HG03025 (cell line): Measurements from ENCODE around the gene NIN.
"Not testable (repeated sequence)": the region's sequence is repeated elsewhere in the genome, so short reads cannot be mapped to it uniquely, and the experiment has no call there.

Experiments
- ATAC-seq: cut with Tn5 transposase; IDR thresholded peaks from one replicate; pipeline ENCODE4 v1.9.1; 2021; ENCODE audit warnings: mild to moderate bottlenecking, moderate library complexity; ENCODE audit not compliant: unreplicated experiment, low FRiP score

NIN gene

DNA sequence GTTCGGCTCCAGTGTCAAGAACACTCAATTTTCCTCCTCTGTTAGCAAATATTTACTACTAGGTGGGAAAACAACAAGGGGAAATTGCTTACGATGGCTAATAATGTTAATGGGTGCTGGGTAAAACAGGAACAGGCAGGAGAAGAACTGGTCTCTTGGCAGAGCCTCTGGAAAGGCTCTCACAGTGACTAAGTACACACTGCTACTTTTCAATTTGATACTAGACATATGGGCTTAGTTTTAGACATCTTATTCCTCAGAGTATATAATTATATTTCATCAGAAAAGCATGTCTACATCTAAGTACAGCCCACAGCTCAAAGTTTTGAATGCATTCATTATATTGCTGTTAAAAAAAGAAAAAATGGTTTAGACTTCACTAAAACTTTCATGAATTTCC lies 97.5 kb downstream of the NIN start:
- ATAC-seq = no peak

DNA sequence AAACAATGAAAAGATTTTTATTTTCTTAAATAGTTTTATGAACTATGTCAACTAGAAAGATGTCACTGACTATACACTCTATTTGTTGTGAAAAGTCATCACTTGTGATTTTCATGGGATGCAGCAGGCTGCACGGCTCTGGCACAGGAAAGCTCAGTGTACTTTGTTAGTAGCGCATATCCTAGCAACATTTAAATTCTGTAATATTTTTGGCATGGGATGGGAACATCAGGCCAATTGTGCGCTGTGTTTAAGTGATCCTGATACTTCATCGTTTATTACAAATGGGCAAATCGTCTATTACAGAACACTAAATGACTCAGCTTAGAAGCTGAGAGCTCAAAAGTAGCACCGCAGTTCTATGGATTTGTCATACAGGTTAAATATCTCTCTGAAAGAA lies 102.1 kb downstream of the NIN start:
- ATAC-seq = no peak

DNA sequence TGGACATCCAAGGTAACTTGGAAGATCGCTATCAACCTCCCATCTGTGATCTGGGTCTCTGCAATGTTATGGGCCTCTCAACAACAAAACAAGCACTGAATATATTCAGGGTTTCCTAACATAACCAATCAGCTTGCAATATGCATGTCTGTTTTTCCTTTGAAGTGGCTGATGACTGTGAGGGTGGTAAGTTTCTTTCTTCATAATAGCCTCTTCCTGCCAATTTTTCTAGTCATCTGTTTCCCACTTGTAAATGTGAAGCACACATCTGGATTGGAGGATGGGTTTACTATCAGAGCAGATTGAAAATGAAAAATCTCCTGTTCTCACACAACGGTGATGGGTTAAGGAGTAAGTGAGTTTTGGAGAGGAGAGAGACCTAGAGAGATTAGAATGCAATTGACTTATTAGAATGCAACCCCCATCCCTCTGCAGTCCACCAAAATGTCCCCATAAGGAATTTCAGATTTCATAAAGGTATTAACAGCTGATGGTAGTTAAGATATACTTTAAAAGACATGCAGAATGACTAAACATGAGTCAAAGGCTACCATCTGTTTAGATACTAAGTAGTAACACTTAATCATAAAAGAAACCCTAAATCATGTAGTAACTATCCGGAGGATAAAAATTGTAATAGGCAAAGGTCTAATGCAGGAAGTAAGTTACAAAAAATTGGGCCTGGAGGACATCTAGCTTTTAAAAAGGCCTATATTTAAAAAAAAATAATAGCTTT lies 104.4 kb downstream of the NIN start:
- ATAC-seq = no peak

DNA sequence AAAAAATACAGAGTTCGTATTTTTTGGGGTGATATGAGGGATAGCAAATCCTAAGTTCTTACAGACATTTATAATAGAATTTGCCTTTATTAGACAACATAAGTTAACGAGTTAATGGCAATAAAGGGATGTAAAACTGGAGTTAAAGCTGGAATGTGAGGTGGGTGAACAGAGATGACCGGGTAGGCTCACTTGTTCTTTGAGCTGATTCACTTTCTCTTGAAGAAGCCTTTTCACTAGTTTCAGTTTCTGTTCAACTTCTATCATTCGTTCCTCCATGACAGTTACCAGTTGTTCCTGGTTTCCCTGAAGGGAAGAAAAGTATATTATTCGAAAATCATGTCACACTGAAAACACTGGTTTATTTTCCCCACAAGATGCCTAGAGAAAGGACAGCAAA lies 105.2 kb downstream of the NIN start:
- no peak for ATAC-seq

DNA sequence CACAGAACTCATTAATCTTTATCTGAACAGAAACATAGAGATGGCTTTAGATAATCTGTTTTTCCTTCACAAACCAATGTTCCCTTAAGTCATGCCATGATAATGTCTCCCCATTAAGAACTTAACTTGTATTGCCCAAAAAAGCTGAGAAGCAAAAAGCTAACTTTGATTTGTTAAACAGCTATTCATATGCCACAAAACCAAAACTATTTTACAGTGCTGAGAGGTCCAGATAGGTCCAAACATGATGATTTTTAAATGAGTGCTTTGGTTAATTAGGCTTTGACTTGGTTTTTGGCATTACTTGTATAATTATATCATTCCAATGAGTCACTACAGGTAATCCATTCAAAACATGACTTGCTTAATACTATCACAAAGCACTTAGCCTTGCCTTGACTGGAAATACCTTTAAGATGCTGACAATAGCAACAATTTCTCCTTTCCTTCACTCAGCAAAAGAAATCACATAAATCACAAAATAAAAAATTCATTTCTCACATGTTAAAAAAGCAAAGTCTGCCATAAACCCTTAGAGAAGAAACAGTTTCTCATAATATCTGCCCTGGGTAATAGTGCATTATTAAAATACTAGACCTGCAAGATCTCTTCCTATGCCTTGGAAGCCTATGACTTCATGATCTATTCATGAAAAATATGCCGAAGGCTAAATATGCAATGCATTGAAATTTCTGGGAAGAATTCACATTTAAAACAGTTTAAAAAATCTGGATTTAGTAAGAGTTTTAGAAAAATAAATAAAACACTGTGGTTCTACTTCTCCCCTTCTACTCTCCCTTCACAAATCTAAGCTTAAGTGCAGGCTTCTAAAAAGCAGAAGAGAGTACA lies 110.8 kb downstream of the NIN start:
- ATAC-seq = no peak

DNA sequence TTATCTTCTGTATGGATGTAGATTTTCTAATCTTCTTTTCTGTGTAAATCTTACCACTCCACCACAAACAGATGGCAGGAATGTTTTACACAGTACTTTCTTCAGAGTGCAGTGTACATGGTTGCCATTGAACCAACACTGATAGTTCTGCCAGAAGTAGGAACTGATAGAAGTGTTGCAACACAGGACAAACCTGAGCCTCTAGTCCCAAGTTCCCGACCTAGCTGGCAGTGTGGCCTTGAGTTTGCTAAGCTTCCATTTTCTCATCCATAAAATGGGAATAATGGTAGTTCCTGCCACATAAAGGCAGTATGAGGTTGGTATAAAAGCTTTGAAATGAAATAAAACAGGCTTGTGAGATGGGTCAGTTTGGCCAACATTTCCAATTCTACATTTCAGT lies 112.0 kb downstream of the NIN start:
- no peak for ATAC-seq

DNA sequence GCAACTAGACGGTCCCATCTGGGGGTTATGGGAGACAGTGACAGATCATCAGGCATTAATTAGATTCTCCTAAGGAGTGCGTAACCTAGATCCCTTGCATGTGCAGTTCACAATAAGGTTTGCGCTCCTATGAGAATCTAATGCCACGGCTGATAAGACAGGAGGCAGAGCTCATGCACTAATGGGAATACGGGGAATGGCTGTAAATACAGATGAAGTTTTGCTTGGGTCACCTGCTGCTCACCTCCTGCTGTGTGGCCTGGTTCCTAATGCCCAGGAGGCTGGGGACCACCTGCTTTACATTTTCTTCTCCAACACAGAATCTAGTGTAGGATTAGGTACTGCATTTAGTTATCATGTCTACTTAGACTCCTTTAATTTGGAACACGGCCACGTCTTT lies 113.2 kb downstream of the NIN start:
- ATAC-seq = no peak

DNA sequence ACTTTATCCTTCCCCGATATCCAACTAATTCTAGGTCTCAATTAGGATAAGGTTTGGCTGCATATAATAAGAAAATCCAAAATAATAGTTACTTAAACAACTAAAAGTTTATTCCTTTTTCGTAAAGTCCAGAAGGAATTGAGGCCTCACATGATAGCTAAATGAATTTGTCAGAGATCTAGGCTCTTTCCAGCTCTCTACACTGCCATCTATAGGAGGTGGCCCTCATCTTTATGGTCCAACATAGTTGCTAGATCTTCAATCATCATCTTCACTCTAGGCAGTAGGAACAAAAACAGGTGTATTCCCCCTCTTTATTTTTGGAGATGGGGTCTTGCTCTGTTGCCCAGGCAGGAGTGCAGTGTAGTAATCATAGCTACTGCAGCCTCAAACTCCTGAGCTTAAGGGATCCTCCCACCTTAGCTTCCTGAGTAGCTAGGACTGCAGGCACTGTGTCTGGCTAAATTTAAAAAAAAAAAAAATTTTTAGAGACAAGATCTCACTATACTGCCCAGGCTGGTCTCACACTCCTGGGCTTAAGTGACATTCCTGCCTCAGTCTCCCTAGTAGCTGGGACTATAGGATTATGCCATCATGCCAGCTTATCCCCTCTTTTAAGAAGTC lies 116.4 kb downstream of the NIN start:
- no peak for ATAC-seq

DNA sequence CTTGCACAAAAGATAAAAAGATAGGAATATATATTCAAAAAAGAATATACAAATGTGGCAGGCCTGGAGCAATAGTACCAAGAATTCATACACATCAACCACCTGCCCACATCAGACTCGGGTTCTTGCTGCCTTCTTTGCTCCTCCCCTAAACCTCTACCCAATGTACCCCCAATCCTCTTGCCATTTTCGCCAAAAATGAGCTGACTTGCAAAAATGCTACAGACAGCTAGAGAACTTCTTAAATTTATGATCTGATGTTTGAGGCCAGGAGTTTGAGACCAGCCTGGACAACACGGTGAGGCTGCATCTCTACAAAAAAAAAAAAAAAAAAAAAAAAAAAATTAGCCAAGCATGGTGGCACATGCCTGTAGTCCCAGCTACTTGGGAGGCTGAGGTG lies 119.9 kb downstream of the NIN start:
- no peak for ATAC-seq

DNA sequence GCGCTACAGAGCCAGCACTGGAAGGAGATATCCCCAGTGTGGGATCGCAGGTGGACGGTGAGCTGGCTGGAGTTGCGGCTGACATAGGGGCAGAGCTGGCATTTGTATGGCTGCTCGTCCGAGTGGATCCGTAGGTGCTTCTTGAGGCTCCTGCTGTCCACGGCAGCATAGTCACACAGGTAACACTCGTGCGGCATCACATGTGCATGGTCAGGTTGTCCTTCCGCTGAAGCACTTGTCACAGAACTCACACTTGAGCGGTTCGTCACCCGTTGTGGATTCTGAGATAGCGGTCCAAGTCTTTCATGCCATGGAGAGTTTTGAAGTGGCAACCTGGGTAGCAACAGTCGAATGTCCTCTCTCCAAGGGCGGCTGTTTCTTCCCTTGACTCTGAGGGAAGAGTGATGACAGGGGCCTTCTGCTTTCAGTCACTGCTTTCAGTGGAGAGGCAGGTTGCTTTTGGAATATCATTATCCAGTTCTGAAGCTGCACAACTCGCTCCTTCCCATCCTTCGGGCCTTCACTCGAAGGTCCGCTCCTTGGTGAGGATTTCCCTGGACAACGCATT lies 125.9 kb downstream of the NIN start:
- ATAC-seq = no peak

DNA sequence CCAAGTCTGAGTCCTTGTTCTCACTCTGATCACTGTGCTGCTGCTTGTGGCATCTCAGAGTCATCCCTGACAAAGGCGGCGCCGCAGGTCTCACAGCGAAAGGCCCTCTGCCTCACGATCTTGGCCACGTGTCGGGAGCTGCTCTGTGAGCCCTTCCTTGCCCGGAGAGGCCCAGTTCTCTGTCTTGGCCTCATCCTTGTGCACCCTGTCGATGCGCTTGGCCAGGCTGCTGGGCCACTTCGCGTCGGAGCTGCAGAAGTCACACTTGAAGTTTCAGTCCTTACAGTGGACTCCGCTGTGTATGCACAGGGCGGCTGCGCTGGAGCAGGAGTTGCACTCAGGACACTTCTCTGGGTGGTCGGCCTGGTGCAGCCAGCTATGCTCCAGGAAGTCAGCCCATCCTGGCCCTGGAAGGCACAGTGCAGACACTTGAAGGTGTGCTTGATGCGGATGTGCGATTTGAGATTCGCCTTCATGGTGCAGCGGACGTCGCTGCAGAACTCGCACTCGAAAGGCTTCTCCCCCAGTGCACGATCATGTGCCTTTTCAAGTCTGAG lies 126.4 kb downstream of the NIN start:
- no peak for ATAC-seq

DNA sequence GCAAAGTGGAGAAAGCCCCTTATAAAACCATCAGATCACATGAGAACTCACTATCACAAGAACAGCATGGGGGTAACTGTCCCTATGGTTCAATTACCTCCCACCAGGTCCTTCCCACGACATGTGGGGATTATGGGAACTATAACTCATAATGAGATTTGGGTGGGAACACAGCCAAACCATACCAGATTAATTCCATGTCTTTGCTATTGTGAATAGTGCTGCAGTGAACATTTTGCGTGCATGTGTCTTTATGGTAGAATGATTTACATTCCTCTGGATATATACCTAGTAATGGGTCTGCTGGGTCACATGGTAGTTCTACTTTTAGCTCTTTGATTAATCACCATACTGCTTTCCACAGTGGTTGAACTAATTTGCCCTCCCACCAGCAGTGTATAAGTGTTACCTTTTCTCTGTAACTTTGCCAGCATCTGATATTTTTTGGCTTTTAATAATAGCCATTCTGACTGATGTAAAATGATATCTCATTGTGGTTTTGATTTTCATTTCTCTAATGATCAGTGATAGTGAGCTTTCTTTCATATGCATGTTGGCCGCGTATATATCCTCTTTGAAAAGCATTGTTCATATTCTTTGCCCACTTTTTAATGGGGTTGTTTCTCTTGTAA lies 133.2 kb downstream of the NIN start:
- no peak for ATAC-seq

DNA sequence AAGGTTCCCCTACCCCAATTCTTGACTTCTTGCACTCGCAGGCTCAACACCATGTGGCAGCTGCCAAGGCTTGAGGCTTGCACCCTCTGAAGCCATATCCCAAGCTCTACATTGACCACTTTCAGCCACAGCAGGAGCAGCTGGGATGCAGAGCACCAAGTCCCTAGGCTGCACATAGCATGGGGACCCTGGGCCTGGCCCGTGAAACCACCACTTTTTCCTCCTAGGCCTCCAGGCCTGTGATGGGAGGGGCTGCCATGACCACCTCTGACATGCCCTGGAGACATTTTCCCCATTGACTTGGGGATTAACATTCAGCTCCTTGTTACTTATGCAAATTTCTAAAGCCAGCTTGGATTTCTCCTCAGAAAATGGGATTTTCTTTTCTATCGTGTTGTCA lies 136.7 kb downstream of the NIN start:
- ATAC-seq = not testable (repeated sequence)

DNA sequence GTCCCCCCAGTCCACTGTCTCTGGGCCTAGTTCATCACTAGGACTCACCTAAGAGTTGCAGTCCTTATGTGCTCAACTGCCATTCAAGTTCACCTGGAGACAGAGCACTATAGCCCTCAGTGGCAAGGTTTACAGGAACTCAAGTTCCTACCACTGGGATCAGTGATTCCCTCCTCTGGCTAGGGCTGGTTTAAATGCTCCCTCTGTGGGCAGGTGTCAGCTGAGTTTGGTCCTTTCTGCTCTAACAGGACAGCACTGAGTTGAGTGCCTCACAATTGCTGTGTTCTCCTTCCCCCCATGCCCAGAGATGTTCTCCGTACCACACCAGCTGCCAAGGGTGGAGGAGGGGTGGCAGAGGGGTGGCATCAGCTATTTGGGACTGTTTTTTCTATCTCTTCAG lies 142.1 kb downstream of the NIN start:
- no peak for ATAC-seq

DNA sequence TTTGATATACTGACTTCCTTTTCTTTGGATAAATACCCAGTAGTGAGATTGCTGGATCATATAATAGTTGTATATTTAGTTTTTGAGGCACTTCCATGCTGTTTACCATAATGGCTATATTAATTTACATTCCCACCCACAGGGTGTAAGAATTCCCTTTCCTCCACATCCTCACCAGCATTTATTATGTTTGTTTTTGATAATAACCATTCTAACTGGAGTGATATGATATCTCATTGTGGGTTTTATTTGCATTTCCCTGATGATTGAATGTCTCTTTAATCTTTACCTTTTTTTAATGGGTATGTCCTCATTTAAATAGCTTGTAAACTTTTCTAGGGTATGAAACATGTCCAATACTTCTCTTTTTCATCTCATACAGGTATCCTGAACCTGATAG lies 151.3 kb downstream of the NIN start:
- no peak for ATAC-seq

DNA sequence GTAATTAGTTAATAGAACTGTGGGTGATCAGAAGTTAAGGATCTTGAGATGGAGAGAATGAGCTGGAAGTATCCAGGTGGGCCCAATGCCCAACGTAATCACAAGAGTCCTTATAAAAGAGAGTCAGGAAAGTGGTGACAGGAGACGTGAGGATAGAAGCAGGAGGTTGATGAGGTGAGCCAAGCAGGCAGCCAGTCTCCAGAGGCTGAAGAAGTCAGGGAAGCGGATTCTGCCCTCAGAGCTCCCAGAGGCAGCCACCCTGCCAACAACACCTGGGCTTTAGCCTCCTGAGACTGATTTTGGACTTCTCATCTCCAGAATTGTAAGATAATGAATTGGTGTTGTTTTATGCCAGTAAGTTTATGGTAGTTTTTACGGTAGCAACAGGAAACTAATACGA lies 152.8 kb downstream of the NIN start:
- ATAC-seq = no peak

DNA sequence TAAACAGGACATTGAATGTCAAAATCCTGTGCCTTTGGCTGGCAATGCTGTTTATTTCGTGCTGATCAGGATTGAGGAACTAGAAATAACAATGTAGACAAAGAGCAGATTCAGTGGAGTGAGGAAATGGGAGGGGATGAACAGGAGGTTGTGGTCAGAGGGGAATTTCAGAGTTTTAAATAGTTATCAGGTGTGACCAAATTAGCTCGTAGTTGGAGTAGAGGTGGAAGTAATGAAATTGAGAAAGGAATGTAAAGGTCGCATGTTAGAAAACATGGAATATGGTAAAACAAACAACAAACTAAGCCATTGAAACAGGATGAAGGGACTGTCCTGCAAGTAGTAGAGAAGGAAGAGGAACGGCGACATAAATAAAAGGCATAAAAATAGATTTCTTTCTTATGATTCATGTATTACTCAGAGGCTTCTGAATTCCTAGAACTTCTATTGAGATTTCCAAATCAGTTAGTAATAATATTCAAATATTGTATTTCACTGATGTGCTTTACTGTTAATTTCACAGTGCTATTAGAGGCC lies 153.4 kb downstream of the NIN start:
- no peak for ATAC-seq

DNA sequence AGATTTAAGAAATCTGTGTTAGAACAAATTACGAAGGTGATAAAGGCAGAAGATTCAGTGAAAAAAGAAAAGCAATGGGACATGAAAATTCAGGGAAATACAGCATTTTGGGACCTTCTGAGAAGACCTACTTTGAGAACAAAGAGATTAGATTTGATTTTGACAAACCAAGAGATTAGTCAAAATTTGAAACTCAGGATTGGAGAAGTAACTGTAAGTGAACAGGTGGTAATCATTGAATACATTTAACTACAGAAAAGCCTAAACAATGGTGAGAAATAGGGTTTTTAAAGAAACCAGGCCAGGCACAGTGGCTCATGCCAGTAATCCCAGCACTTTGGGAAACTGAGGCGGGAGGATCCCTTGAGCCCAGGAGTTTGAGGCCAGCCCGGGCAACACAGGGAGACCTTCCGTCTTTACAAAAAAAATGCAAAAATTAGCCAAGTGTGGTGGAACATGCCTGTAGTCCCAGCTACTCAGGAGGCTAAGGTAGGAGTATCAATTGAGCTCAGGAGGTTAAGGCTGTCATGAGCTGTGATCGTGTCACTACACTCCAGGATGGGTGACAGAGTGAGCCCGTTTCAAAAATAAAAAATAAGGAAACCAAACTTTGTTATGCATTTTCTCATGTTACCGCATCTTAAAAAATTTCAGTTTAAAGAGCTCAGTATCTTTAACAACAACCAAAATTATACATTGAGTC lies 154.0 kb downstream of the NIN start:
- ATAC-seq = no peak

DNA sequence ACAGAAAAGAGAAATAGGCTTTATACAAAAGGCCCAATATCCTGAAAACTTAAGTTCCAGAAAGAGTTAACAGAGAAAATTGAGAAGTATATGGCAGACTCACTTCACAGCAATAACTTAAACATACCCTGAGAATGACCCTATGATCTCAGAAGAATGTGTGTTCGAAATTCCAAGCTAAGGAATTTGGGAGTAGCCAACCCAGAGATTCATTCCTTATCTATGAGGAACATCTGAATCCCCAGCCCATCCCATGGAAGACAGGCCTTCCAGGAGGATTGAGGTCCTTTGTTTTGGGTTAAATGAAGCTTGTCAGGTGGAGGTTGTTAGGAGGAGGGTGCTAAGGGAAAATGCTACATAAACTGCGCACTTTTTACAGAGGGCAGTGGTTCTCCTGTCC lies 155.4 kb downstream of the NIN start:
- ATAC-seq = no peak

DNA sequence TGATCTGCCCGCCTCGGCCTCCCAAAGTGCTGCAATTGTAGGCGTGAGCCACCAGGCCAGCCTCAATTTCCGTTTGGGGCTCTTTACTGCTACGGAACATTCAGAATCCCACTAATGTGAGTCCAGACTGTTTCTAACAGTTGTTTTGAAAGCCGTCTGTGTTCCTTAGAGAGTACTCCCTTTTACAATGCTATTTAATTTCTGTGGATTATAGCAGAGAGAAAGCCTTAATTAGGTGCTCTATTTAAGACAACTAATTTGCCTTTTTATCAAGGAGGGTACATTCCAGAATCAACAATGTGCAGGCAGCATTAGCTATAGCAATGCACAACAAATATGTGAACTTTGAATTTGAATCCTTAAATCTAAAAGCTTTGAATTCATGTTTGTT lies 160.1 kb downstream of the NIN start:
- no peak for ATAC-seq
